GM18909 (cell line): ENCODE results near the gene RCAN2.

Experiments used
- ATAC-seq: cut with Tn5 transposase; IDR thresholded peaks from one replicate; pipeline ENCODE4 v1.9.1; 2021; ENCODE audit warnings: mild to moderate bottlenecking; ENCODE audit not compliant: unreplicated experiment, poor library complexity

Gene RCAN2

DNA sequence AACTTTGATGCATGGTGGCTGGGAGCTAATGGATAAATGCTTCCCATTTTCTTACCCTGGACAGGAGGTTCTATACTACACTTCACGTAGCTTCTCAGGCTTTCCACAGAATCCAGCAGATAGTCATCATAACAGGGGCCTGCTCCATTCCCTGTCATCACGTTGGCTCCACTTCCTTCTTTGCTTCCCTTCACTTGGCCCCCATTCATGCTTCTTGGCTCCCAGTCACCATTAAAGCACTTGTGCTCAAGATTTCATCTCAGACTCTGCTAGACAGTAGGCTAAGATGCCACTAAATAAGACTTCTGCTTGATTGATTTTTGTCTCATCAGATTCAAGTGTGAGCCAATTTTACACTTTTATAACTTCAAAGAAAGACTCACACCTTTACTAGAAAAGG is 186.0 kb downstream of the RCAN2 start:
- no peak for ATAC-seq

DNA sequence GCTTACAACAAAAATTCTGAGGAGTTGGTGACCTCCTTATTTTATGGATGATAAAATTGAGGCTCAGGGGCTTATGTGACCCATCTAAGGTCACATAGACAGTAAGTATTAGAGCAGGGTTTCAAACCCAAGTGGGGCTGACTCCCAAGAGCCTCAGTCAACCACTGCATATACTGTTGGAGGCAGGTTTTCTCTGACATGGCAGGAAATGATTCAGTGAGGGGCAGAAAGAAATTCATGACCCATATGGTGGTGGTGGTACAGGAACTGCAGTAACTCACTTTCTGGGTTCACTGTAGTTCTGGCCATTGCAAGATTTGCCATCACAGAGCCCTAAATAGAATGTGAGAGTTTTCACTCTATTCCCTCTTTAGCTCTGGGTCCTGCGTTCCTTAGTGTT is 188.4 kb downstream of the RCAN2 start:
- no peak for ATAC-seq

DNA sequence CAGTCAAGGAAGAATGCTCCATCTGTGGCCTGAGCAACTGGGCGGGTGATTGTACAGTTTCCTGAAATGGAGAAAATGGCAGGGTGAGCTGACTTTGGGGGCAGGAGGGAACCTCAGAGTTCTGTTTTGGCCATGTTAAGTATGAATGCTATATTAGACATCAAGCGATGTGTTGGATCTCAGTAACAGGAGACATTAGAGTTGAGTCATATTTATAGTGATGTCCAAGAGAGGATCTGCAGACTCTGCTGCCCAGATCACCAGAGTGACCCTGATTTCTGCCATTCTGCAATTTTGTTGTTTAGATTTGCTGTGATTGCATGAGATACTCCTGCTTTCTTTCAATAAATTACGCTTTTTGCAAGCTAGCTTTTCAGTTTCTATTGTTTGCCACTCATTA is 189.1 kb downstream of the RCAN2 start:
- ATAC-seq, result no peak

DNA sequence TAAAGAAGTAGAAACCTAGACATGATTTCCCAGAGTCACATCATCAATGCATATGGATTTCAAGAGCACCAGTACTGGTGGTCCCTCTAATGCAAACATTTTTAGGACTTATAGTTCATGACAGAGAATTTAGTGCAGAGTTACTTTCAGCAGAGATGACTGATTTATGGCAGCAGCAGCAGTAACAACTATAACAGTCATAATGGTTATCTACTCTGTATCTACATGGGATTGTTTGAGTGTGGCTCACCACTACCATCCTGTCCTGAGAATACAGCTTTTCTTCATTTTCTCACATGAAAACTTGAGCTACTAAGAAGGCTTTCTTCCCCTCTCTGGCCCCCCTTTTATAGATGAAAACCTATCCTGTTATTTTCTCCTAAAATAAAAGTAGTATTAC is 192.0 kb downstream of the RCAN2 start:
- ATAC-seq, result no peak

DNA sequence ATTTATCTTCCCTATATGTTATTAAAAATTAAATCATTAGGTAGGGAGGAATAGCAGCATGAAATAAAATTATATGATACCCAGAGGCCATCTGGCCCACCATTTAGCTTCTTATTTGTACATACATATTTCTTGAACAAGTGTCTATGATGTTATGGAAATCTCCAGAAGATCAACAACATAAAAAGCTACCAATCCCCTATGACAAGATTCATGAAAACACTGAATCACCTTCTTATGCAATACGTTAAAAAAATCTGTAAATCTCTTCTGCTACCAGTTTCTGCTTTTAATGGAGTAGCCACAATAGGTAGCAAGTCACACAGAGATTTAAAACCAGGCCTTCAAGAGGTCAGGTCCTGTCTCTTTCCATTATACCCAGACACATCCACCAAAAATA is 194.7 kb downstream of the RCAN2 start:
- no peak for ATAC-seq

DNA sequence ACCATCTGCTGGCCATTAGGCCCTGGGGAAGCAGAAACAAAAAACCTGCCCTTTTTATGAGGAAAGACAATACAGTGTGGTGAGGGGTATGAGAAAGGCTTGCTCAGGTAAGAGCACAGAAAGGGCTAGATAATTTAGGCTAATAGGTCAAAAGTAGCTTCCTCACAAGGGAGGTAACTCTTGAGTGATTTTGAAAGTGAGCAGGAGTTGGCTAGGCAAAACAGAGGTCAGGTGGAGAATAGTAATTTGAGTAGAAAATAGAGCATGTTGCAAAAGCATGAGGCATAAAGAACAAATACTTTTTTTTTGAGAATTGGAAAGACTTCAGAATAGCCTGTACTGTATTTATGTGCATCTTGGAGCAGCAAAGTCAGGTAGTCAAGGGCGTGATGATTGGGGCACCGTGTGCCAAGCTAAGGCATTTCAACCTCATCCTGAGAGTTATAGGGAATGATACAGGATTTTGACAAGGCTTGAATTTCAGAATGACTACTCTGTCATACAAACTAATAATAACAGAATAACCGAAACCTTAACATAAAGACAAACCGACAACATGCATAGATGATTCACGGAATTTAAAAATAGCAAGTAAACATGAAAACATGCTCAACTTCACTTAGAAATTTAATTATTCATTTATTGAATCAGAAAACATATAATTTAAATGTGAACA is 197.5 kb downstream of the RCAN2 start:
- peak; percentile 88 for ATAC-seq

DNA sequence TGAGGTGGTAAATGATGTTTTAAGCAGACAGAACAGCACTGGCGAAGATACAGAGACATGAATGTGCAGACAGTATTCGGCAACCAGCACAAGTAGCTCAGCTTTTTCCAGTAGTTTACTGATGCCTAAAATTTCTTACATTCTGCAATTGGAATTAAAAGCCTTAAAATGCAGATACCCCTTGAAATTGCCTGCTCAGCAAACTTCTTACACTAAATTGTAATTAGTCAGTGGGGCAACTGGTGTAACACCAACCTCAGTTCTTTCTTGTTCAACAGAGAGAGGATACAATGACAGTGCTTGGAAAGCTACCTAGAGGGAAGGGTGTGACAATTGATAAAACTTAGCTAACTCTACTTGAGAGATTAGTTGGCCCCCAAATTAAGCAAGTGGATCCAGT is 199.4 kb downstream of the RCAN2 start:
- no peak for ATAC-seq

DNA sequence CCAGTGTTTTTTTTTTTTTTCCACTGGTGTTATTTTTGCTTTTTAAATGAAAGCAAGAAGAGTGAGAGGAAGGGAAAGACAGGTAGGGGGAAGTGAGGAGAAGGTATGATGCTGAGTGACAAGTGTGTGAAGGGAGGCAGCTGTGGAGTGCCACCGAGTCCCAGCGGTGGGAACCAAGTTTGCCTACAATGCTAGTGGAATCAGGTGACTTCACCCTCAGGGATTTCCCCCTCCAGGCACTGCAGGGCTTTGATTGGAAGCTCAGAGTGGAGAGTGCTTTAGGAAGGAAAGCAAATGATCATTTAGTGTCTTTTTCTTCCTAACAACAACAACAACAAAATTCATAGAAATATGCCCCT is 200.0 kb downstream of the RCAN2 start:
- ATAC-seq, result no peak

DNA sequence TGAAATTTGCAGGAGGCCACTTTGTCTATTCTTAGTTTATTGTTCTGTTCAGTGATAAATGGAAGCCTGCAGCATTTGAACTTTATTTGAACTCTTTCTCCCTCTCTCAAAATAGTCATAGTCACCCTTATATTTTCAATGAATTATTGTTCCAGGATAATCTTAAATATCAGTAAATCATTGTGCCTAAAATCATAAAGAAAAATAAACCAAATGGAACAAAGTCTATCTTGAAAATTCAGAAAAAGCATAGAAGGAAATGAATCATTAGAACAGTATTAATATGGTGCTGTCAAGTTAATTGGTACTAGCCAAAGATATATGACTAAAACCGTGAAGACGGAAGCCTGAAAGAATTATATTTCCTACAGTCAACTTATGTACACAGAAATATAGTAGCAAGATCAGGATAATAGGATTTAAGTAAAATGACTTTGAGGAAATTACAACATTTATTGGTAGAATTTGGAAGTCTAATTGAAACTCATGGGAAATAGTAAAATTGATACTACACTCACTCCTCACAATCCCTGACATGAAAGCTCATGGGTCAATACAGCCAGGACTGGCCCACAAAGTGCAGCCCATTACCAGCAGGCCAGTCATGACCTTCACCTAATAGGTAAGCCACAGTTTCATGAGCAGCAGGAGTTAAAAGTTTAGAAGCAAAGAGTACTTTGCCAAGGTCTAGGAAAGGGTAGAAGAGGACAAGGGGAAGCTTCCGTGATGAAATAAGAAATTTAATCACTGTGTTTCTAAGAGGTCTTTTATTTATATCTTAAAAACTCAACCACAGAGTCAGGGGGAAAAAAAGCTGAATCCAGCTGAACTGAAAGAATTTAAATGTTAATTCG is 200.6 kb downstream of the RCAN2 start:
- no peak for ATAC-seq

DNA sequence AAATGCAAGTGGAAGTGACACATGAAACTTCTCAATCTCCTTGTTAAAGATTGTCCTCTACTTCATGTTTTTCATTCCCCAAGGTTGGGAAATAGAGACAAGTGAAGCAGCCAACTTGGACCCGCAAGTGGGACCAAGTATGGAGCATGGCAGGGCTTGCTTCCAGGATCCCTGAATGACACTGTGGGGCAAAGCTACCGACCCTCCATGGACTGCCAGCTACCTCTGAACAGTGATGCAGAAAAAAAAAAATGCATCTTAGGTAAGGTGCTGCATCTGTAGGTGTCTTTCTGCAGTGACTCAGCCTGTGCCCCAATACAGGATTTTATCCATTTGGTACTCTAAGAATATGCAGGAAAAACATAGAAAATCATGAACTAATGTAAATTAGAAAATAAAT is 201.4 kb downstream of the RCAN2 start:
- ATAC-seq, result no peak

DNA sequence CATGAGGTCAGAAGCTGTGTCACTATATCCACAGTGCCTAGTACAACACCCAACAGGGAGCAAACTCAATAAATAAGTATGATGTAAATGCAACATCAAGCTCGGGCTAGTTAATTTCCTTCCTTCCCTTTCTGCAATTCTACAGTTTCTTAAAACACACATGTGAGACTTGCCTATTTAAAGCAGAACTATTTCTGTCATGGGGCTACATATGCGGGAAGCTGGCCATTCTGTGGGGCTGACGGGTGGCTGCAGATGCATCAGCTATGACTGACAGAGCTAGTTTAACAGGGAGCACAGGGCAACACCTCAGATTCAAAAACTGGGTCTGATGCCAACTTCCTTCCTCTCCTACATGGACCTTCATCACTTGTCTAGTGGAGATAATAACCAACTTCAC is 202.4 kb downstream of the RCAN2 start:
- no peak for ATAC-seq

DNA sequence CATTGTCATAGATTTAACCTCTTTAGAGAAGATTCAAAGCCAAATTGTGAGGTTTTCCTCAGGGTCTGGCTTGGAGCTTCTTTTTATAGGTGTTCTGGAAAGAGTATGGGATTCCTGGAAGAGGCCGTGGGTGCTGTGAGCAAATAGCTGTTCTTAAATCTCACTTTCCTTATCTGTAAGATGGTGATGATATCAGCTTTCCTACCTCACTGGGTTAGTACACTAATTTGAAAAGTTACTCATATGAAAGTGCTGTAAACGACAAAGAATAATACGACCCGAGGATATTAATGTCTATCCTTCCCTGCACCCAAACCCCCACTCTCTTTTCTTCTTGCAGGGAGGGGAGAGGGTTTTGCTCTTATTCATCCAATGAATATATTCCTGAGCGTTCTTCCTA is 203.6 kb downstream of the RCAN2 start:
- ATAC-seq, result no peak

DNA sequence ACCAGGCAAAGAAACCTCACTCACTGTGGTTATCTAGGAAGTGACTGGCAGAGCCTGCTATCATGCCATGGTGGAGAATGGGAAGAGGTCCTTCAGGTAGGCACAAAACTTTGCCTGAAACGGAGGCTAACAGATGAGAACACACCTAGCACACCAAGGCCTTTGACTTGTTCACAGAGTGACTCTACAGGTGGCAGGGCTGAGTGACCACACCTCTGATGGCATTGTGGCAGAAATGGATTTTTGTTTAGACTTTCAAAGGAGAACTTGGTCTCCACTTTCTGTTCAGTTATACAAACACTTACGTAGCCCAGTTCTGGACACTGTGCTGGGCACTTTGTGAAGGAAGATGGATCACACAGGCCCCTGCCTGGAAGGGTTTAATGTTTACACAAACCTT is 204.2 kb downstream of the RCAN2 start:
- no peak for ATAC-seq

DNA sequence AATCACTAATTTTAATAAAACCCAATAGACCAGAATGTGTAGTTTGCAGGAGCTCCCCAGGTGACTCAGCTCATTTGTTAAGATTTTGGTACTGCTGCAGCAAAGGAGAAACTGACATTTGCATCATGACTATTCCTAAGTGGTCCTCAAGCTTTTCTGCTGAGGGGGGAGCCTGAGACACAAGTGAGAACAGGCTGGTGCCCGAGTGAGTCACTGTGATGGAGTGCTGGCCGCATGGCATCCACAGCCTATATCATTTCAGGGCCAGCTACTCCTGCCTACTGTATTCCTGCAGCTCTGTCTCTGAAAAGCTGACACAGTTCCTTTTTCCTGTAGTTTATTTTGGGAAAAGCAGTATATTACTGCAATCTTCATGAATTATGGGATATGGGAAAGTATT is 206.8 kb downstream of the RCAN2 start:
- no peak for ATAC-seq

DNA sequence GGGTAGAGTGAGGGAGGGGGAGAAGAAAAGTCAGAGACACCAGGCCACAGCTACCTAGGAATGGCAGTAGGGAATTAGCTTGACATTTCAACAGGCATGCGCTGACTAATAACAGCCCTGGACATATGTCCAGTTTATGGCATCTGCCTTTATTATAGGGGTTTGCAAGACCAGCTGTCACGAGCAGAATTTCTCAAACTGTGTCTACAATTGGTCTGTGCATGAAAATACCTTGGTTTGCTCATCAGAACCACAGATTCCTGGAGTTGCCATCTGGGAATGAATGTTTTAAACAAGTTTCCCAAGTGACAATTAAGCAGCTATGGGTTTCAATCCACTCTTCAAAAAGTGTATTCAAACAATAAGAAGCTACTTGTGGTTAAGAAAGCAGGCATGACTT is 210.1 kb downstream of the RCAN2 start:
- ATAC-seq, result no peak

DNA sequence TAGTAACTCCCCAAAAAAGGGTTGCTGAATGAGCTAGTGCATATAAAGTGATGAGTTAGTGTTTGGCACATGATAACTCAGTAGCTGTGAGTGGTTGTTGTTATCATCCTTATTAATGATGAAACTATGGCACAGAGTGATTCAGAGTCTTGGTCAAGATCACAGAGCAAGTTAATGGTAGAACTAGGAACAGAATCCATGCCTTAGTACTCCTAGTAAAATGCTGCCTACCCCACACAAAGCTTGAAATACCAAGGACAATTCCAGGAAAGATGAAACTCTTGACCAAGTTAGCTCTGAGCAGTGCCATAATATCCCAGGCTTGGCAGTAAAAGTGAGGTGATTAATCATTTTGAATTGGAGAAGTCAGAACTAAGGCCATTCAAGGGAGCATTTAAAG is 211.4 kb downstream of the RCAN2 start:
- no peak for ATAC-seq

DNA sequence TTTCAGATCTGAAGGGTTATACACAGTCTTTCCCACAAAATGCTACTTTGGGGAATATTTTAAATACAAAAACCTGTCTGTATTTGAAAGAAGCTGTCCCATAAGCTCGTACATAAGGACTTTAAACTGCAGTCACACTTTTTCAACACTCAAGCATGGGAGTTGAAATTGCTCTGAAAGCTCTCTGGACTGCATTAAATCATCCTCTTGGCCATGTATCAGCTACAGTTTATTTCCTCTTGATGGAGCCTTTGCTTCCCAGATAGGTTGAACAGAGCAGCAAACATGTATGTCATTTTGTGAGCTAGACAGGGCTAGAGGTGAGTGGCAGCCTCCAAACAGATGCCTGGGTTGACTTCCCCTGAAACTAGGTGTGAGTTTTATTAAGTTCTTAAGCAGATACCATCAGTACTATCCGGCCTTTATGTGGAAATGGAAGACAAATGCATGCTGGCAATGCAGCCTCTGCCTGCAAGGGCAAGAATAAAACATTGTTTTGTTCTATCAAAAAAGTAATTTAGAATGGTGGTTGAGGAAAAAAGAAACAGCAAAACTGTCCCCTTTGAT is 214.6 kb downstream of the RCAN2 start:
- ATAC-seq, result no peak

DNA sequence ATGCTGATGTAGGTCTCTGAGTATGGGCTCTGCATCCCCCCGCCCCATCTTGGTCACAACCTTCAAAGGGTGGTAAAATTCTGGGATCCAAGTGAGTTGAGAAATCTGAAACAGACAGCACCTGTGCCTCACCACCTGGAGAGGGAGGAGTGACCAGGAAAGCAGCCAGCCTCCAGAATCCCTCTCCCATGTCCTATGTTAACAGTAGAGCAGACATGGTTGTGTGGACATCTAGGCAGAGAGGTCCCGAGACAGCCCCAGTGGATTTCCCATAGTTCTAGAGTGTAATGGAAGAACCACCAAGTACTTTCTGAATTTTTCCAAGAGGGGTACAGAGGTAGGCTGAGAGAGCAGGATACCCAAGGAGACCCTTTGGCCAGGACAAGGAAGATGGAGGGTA is 216.7 kb downstream of the RCAN2 start:
- ATAC-seq, result no peak

DNA sequence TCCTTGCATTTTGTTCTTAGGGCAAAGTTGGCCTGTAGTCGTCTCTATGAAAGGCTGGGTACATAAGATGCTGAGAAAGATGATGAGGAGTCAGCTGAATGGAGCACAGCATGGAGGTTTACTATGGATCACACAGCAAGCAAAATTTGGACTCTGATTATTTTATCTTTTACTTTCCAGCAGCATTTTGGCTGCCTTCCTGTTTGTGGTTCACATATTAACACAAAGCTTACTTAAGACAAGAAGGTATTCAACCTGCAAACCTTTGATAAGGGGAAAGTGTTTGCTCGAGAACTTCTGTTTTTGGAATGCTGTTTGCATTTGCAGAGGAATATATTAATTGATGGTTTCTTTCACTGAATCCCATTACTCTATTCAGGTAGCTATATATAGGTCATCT is 217.3 kb downstream of the RCAN2 start:
- ATAC-seq, result no peak

DNA sequence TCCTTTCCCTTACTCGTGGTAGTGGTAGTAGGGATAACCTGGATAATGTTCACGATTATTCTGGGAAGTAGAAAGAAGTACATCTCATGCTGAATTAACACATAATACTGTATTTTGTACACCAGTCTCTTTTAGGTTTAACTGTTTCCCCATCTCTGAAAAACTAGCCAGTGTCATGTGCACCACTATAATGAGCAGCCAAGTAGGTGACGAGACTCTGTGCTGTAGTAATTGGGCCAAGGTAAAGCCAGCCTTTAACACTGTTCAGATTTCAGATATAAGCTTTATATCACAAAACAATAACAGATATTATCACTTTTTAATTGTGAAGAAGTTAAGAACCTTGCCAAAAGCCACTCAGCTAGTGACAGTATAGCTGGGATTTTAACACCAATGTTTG is 219.5 kb downstream of the RCAN2 start:
- no peak for ATAC-seq

DNA sequence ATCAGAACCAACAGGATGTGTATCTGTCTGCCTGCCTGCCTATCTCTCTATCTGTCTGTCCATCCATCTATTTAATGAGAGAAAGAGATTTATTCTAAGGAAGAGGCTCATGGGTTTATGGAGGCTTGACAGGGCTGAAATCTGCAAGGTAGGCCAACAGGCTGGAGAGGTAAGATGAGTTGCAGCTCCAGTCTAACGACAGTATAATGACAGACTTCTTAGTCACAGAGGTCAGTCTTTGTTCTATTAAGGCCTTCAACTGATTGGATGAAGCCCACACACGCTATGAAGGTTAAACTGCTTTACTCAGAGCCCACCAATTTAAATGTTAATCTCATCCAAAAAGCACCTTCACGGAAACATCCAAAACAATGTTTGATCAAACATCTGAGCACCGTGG is 220.1 kb downstream of the RCAN2 start:
- ATAC-seq, result no peak

DNA sequence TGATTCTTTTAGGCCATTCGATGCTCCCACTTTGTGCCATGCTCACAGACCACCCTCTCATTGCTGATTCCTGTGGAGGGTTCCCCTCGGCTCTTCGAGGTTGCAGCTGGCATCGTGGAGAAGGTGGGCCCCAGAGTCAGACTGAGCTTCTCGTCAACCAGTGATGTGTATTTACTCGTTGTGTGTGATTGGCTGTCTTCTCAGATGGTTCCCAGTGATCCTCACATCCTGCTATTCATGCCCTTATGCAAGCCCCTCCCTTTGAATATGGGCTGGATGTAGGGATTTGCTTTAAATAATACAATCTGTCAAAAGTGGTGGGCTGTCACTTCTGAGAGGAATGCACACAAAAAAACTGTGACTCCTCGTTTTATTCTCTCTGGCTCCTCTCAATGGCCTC is 220.9 kb downstream of the RCAN2 start:
- no peak for ATAC-seq
